WTC11 (cell line): ENCODE data around the gene XBP1. TPM values are rescaled to one million over a fixed set of nuclear protein-coding genes. Genes with fewer than 3 reads are reported as not detected.

ENCODE experiments used
- ATAC-seq: fragments of 200-7000 bp; cut with Tn5 transposase; 2 replicates; pipeline ENCODE4 v1.10.0; 2021; ENCODE audit warnings: mild to moderate bottlenecking, moderate library complexity
- CTCF ChIA-PET: fragments of 300-600 bp; sonication (Branson Sonifier 250); formaldehyde crosslinking; loops from one replicate; lab custom pipeline; 2021; ENCODE audit warnings: antibody characterized with exemption; lab: Charles Lee
- POLR2A ChIA-PET: fragments of 350-600 bp; sonication (Branson Sonifier 250); formaldehyde crosslinking; loops from one replicate; lab custom pipeline; 2021; ENCODE audit warnings: antibody characterized with exemption; lab: Charles Lee
- DNase-seq: peaks from one replicate; pipeline ENCODE4 v3.0.0; 2021; ENCODE audit warnings: low spot score
- H3K27ac Mint-ChIP-seq: 2 replicates; pipeline ENCODE4 v1.8.0; 2021; ENCODE audit warnings: mixed read lengths
- H3K27me3 Mint-ChIP-seq: 2 replicates; pipeline ENCODE4 v1.8.0; 2021; ENCODE audit warnings: low read depth, mild to moderate bottlenecking, moderate library complexity, mixed read lengths
- H3K36me3 Mint-ChIP-seq: 2 replicates; pipeline ENCODE4 v1.8.0; 2021; ENCODE audit warnings: mixed read lengths
- H3K4me1 Mint-ChIP-seq: 2 replicates; pipeline ENCODE4 v1.8.0; 2022; ENCODE audit warnings: mixed read lengths
- H3K4me3 Mint-ChIP-seq: 2 replicates; pipeline ENCODE4 v1.8.0; 2021; ENCODE audit warnings: mild to moderate bottlenecking, moderate library complexity, mixed read lengths
- H3K9me3 Mint-ChIP-seq: 2 replicates; pipeline ENCODE4 v1.8.0; 2021; ENCODE audit warnings: mixed read lengths
- ATF6 ChIP-seq: sonication (generic); formaldehyde crosslinking; IDR thresholded peaks from 2 replicates; pipeline ENCODE4 v1.8.1; 2023; ENCODE audit warnings: mild to moderate bottlenecking, missing genetic modification reagents
- CDX4 ChIP-seq: fragments of 250-450 bp; sonication (Bioruptor Pico); IDR thresholded peaks from 2 replicates; pipeline ENCODE4 v1.9.0; 2021; ENCODE audit warnings: moderate library complexity, mild to moderate bottlenecking, inconsistent platforms, borderline replicate concordance
- E2F4 ChIP-seq: sonication (generic); formaldehyde crosslinking; IDR thresholded peaks from 2 replicates; pipeline ENCODE4 v1.8.1; 2022; ENCODE audit warnings: low read depth, mild to moderate bottlenecking, moderate library complexity, missing genetic modification reagents, borderline replicate concordance
- EMX1 ChIP-seq: fragments of 250-450 bp; sonication (Bioruptor Pico); IDR thresholded peaks from 2 replicates; pipeline ENCODE4 v1.8.0; 2021; ENCODE audit warnings: mild to moderate bottlenecking
- ERG ChIP-seq: fragments of 250-450 bp; sonication (Bioruptor Pico); IDR thresholded peaks from 2 replicates; pipeline ENCODE4 v1.8.0; 2021; ENCODE audit warnings: mild to moderate bottlenecking
- ESRRA ChIP-seq: sonication (generic); formaldehyde crosslinking; IDR thresholded peaks from 2 replicates; pipeline ENCODE4 v1.8.1; 2022; ENCODE audit warnings: mild to moderate bottlenecking, missing genetic modification reagents, borderline replicate concordance
- ETV6 ChIP-seq: sonication (generic); formaldehyde crosslinking; IDR thresholded peaks from 2 replicates; pipeline ENCODE4 v1.8.1; 2022; ENCODE audit warnings: mild to moderate bottlenecking, missing genetic modification reagents
- FOXK1 ChIP-seq: sonication (generic); formaldehyde crosslinking; IDR thresholded peaks from 2 replicates; pipeline ENCODE4 v1.8.0; 2022; ENCODE audit warnings: mild to moderate bottlenecking, moderate library complexity, missing genetic modification reagents
- GRHL2 ChIP-seq: fragments of 250-450 bp; sonication (Bioruptor Pico); IDR thresholded peaks from 2 replicates; pipeline ENCODE4 v1.8.0; 2022; ENCODE audit warnings: mild to moderate bottlenecking, moderate library complexity; ENCODE audit not compliant: insufficient replicate concordance, severe bottlenecking
- JAZF1 ChIP-seq: fragments of 250-450 bp; sonication (Bioruptor Pico); IDR thresholded peaks from 2 replicates; pipeline ENCODE4 v1.9.0; 2021; ENCODE audit warnings: moderate library complexity, mild to moderate bottlenecking, inconsistent platforms
- KAT7 ChIP-seq: sonication (generic); formaldehyde crosslinking; IDR thresholded peaks from 2 replicates; pipeline ENCODE4 v1.8.1; 2023; ENCODE audit warnings: missing genetic modification reagents, mild to moderate bottlenecking, borderline replicate concordance
- SMAD4 ChIP-seq: sonication (generic); formaldehyde crosslinking; IDR thresholded peaks from 2 replicates; pipeline ENCODE4 v1.8.0; 2022; ENCODE audit warnings: mild to moderate bottlenecking, missing genetic modification reagents
- SOX15 ChIP-seq: fragments of 250-450 bp; sonication (Bioruptor Pico); IDR thresholded peaks from 2 replicates; pipeline ENCODE4 v1.9.0; 2021; ENCODE audit warnings: mild to moderate bottlenecking
- TCF7 ChIP-seq: sonication (generic); formaldehyde crosslinking; IDR thresholded peaks from 2 replicates; pipeline ENCODE4 v1.8.0; 2022; ENCODE audit warnings: mild to moderate bottlenecking, low read depth, missing genetic modification reagents, moderate library complexity
- TP53 ChIP-seq: sonication (generic); formaldehyde crosslinking; IDR thresholded peaks from 2 replicates; pipeline ENCODE4 v1.8.1; 2023; ENCODE audit warnings: mild to moderate bottlenecking, missing genetic modification reagents
- ZNF416 ChIP-seq: fragments of 250-450 bp; sonication (Bioruptor Pico); IDR thresholded peaks from 2 replicates; pipeline ENCODE4 v1.9.0; 2021; ENCODE audit warnings: mild to moderate bottlenecking, inconsistent platforms
- total RNA-seq: library from RNA; stranded (reverse); gene quantifications from 3 replicates; pipeline ENCODE4 v1.2.3, GENCODE V29; 2021
- TF ChIP-seq, protein P1 (sequence below): sonication (generic); formaldehyde crosslinking; IDR thresholded peaks from 2 replicates; pipeline ENCODE4 v1.8.0; 2023; ENCODE audit warnings: missing genetic modification reagents, mild to moderate bottlenecking, borderline replicate concordance
- TF ChIP-seq, protein P2 (sequence below): sonication (generic); formaldehyde crosslinking; IDR thresholded peaks from 2 replicates; pipeline ENCODE4 v1.8.0; 2023; ENCODE audit warnings: mild to moderate bottlenecking, missing genetic modification reagents
- TF ChIP-seq, protein P3 (sequence below): fragments of 250-450 bp; sonication (Bioruptor Pico); IDR thresholded peaks from 2 replicates; pipeline ENCODE4 v2.1.2; 2022; ENCODE audit warnings: mild to moderate bottlenecking, moderate library complexity
- TF ChIP-seq, protein P4 (sequence below): sonication (generic); formaldehyde crosslinking; IDR thresholded peaks from 2 replicates; pipeline ENCODE4 v1.8.0; 2022; ENCODE audit warnings: mild to moderate bottlenecking, missing genetic modification reagents

XBP1 gene
- total RNA-seq, 1 experiment from 2014 or later = 127 TPM

DNA sequence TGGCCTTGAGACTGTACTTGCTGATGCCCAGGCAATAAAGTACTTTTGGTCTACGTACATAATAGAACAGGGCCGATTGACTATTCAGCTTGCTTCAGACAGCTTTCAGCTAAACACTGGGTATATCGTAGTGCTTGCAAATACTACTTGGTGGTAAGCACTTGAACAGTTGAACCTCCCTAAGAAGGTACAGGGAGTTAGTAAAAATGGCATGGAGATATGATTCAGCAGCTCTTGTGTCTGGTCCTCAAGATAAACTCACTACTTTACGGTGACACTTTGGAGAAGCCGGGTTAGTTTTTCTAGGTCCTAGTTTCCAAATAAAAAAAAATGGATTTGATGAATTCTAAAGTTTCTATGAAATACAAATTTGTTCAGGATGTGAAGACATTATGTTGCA is 20.5 kb downstream of the XBP1 start (continued):
- TF ChIP-seq, protein P1, sequence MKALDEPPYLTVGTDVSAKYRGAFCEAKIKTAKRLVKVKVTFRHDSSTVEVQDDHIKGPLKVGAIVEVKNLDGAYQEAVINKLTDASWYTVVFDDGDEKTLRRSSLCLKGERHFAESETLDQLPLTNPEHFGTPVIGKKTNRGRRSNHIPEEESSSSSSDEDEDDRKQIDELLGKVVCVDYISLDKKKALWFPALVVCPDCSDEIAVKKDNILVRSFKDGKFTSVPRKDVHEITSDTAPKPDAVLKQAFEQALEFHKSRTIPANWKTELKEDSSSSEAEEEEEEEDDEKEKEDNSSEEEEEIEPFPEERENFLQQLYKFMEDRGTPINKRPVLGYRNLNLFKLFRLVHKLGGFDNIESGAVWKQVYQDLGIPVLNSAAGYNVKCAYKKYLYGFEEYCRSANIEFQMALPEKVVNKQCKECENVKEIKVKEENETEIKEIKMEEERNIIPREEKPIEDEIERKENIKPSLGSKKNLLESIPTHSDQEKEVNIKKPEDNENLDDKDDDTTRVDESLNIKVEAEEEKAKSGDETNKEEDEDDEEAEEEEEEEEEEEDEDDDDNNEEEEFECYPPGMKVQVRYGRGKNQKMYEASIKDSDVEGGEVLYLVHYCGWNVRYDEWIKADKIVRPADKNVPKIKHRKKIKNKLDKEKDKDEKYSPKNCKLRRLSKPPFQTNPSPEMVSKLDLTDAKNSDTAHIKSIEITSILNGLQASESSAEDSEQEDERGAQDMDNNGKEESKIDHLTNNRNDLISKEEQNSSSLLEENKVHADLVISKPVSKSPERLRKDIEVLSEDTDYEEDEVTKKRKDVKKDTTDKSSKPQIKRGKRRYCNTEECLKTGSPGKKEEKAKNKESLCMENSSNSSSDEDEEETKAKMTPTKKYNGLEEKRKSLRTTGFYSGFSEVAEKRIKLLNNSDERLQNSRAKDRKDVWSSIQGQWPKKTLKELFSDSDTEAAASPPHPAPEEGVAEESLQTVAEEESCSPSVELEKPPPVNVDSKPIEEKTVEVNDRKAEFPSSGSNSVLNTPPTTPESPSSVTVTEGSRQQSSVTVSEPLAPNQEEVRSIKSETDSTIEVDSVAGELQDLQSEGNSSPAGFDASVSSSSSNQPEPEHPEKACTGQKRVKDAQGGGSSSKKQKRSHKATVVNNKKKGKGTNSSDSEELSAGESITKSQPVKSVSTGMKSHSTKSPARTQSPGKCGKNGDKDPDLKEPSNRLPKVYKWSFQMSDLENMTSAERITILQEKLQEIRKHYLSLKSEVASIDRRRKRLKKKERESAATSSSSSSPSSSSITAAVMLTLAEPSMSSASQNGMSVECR (CRISPR knock-in tag) = no peak
- TF ChIP-seq TCF7 = no peak
- TF ChIP-seq, protein P2, sequence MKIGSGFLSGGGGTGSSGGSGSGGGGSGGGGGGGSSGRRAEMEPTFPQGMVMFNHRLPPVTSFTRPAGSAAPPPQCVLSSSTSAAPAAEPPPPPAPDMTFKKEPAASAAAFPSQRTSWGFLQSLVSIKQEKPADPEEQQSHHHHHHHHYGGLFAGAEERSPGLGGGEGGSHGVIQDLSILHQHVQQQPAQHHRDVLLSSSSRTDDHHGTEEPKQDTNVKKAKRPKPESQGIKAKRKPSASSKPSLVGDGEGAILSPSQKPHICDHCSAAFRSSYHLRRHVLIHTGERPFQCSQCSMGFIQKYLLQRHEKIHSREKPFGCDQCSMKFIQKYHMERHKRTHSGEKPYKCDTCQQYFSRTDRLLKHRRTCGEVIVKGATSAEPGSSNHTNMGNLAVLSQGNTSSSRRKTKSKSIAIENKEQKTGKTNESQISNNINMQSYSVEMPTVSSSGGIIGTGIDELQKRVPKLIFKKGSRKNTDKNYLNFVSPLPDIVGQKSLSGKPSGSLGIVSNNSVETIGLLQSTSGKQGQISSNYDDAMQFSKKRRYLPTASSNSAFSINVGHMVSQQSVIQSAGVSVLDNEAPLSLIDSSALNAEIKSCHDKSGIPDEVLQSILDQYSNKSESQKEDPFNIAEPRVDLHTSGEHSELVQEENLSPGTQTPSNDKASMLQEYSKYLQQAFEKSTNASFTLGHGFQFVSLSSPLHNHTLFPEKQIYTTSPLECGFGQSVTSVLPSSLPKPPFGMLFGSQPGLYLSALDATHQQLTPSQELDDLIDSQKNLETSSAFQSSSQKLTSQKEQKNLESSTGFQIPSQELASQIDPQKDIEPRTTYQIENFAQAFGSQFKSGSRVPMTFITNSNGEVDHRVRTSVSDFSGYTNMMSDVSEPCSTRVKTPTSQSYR (CRISPR knock-in tag) = no peak
- no peak for TF ChIP-seq SOX15 (CRISPR knock-in tag)
- TF ChIP-seq ERG (CRISPR knock-in tag) = no peak
- no peak for TF ChIP-seq JAZF1 (CRISPR knock-in tag)
- TF ChIP-seq SMAD4 (CRISPR knock-in tag) = no peak
- no peak for TF ChIP-seq TP53 (CRISPR knock-in tag)
- no peak for TF ChIP-seq KAT7
- TF ChIP-seq ESRRA = no peak
- TF ChIP-seq, protein P3, sequence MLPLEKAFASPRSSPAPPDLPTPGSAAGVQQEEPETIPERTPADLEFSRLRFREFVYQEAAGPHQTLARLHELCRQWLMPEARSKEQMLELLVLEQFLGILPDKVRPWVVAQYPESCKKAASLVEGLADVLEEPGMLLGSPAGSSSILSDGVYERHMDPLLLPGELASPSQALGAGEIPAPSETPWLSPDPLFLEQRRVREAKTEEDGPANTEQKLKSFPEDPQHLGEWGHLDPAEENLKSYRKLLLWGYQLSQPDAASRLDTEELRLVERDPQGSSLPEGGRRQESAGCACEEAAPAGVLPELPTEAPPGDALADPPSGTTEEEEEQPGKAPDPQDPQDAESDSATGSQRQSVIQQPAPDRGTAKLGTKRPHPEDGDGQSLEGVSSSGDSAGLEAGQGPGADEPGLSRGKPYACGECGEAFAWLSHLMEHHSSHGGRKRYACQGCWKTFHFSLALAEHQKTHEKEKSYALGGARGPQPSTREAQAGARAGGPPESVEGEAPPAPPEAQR (CRISPR knock-in tag) = no peak
- TF ChIP-seq E2F4 (CRISPR knock-in tag) = no peak

GRCh38 chr22:28774378-28774777 is 26.0 kb downstream of the XBP1 start:
- POLR2A ChIA-PET = interaction anchor here (0.7 kb wide), 1 partner anchor 229 kb away, joined by 9 read pairs; no protein-coding TSS in a partner anchor
- H3K4me1 Mint-ChIP-seq = peaks cover 11% of the 10 kb centered on the region
- ATAC-seq (no peak), DNase-seq (no peak)
- H3K27me3 Mint-ChIP-seq = no peaks in the 10 kb centered on the region
- peaks cover 5% of the 10 kb centered on the region; the same call in 1 of the 2 replicates for H3K9me3 Mint-ChIP-seq
- H3K36me3 Mint-ChIP-seq = peaks cover 28% of the 10 kb centered on the region
- peak overlapping the region; percentile 13; the same call in 1 of the 2 replicates for H3K27ac Mint-ChIP-seq
- CTCF ChIA-PET = interaction anchor here (0.6 to 1.0 kb wide), 2 partner anchors 256 to 380 kb away, joined by 4 to 5 read pairs; no protein-coding TSS in a partner anchor
- H3K4me3 Mint-ChIP-seq = peak overlapping the region; percentile 95
- TF ChIP-seq ESRRA (no peak), ATF6 (CRISPR knock-in tag) (no peak), EMX1 (no peak), ETV6 (CRISPR knock-in tag) (no peak), TCF7 (no peak), GRHL2 (CRISPR knock-in tag) (no peak), ZNF416 (CRISPR knock-in tag) (no peak), FOXK1 (CRISPR knock-in tag) (no peak), CDX4 (CRISPR knock-in tag) (no peak)
- TF ChIP-seq, protein P4, sequence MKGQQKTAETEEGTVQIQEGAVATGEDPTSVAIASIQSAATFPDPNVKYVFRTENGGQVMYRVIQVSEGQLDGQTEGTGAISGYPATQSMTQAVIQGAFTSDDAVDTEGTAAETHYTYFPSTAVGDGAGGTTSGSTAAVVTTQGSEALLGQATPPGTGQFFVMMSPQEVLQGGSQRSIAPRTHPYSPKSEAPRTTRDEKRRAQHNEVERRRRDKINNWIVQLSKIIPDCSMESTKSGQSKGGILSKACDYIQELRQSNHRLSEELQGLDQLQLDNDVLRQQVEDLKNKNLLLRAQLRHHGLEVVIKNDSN (CRISPR knock-in tag) = no peak
